Osteoblast (primary cell): ENCODE results near the gene PPP1R15A. TPM values are rescaled to one million over a fixed set of nuclear protein-coding genes. Genes with fewer than 3 reads are reported as not detected.
"Not testable (repeated sequence)": the region's sequence is repeated elsewhere in the genome, so short reads cannot be mapped to it uniquely, and the experiment has no call there.

Experiments used
- DNase-seq: peaks from one replicate; pipeline ENCODE4 v3.0.0; 2011; ENCODE audit warnings: low spot score, mixed read lengths; ENCODE audit not compliant: insufficient read length; ENCODE audit errors: missing footprints
- H2AFZ ChIP-seq: 2 replicates; pipeline ENCODE4 v1.6.0; 2011; ENCODE audit warnings: mild to moderate bottlenecking, low read length
- H3K27ac ChIP-seq: 2 replicates; pipeline ENCODE4 v1.5.1; 2011; ENCODE audit warnings: mild to moderate bottlenecking, low read depth, low read length, moderate library complexity
- H3K27me3 ChIP-seq: 2 replicates; pipeline ENCODE4 v1.6.0; 2012; ENCODE audit warnings: mild to moderate bottlenecking, control low read depth, inconsistent platforms, low read length, moderate library complexity; ENCODE audit not compliant: insufficient read depth
- H3K36me3 ChIP-seq: 2 replicates; pipeline ENCODE4 v1.5.1; 2011; ENCODE audit warnings: mild to moderate bottlenecking, low read length, control low read depth, moderate library complexity; ENCODE audit not compliant: insufficient read depth
- H3K4me1 ChIP-seq: 2 replicates; pipeline ENCODE4 v1.5.1; 2011; ENCODE audit warnings: mild to moderate bottlenecking, low read length, control low read depth, moderate library complexity; ENCODE audit not compliant: insufficient read depth
- H3K4me2 ChIP-seq: 2 replicates; pipeline ENCODE4 v1.6.0; 2011; ENCODE audit warnings: mild to moderate bottlenecking, low read length; ENCODE audit not compliant: insufficient read depth
- H3K4me3 ChIP-seq: fragments of 200-600 bp; sonication (generic); 3 replicates; pipeline ENCODE4 v1.5.1; 2012; ENCODE audit warnings: mild to moderate bottlenecking, low read length, inconsistent platforms; ENCODE audit not compliant: insufficient read depth
- H3K79me2 ChIP-seq: 2 replicates; pipeline ENCODE4 v1.6.0; 2012; ENCODE audit warnings: mild to moderate bottlenecking, low read length, control low read depth, inconsistent platforms; ENCODE audit not compliant: insufficient read depth
- H3K9me3 ChIP-seq: 2 replicates; pipeline ENCODE4 v1.5.1; 2011; ENCODE audit warnings: low read depth, low read length, control low read depth
- H4K20me1 ChIP-seq: 2 replicates; pipeline ENCODE4 v1.6.0; 2012; ENCODE audit warnings: mild to moderate bottlenecking, low read length, control low read depth; ENCODE audit not compliant: insufficient read depth
- CTCF ChIP-seq: IDR thresholded peaks from 2 replicates; pipeline ENCODE4 v1.5.1; 2011; ENCODE audit warnings: mild to moderate bottlenecking, low read depth, low read length, moderate library complexity; ENCODE audit errors: extremely low read depth
- total RNA-seq: library from RNA; depleted of rRNA; stranded (reverse); fragments of >200 nt; gene quantifications from 2 replicates; pipeline ENCODE4 v1.2.3, GENCODE V29; 2012

PPP1R15A gene
- total RNA-seq, 1 donor, result 84.0 TPM

GRCh38 chr19:48895226-48895625, 23.0 kb downstream of the PPP1R15A start:
- no peaks in the 10 kb centered on the region for H3K4me1 ChIP-seq
- no peak overlapping the region for H3K4me3 ChIP-seq
- DNase-seq, result no peak
- TF ChIP-seq CTCF, result no peak
- no peaks in the 10 kb centered on the region for H4K20me1 ChIP-seq
- H3K9me3 ChIP-seq, result no peaks in the 10 kb centered on the region
- H3K79me2 ChIP-seq, result peaks cover 1% of the 10 kb centered on the region
- H3K27ac ChIP-seq, result no peak overlapping the region
- no peaks in the 10 kb centered on the region for H3K27me3 ChIP-seq
- H3K36me3 ChIP-seq, result no peaks in the 10 kb centered on the region
- no peak overlapping the region for H2AFZ ChIP-seq
- H3K4me2 ChIP-seq, result no peak overlapping the region

- no peaks in the 10 kb centered on the region for H4K20me1 ChIP-seq
- H3K9me3 ChIP-seq, result no peaks in the 10 kb centered on the region
- H2AFZ ChIP-seq, result no peak overlapping the region
- peaks cover 12% of the 10 kb centered on the region for H3K79me2 ChIP-seq
- H3K4me3 ChIP-seq, result peak overlapping the region; percentile 45
- no peak overlapping the region for H3K27ac ChIP-seq
- TF ChIP-seq CTCF, result no peak
- peaks cover 6% of the 10 kb centered on the region for H3K4me1 ChIP-seq
- DNase-seq, result no peak
- H3K27me3 ChIP-seq, result no peaks in the 10 kb centered on the region
- H3K36me3 ChIP-seq, result no peaks in the 10 kb centered on the region
- peak overlapping the region; percentile 29 for H3K4me2 ChIP-seq
Observed at GRCh38 chr19:48896191-48896720, 24.0 kb downstream of the PPP1R15A start.

GRCh38 chr19:48897181-48897580, 25.0 kb downstream of the PPP1R15A start:
- DNase-seq, result no peak
- Histone ChIP-seq H3K4me3 (no peak overlapping the region), H3K4me2 (no peak overlapping the region), H3K4me1 (peaks cover 8% of the 10 kb centered on the region), H3K27me3 (no peaks in the 10 kb centered on the region), H4K20me1 (peaks cover 6% of the 10 kb centered on the region), H3K27ac (no peak overlapping the region), H3K36me3 (peaks cover 3% of the 10 kb centered on the region), H3K9me3 (no peaks in the 10 kb centered on the region), H3K79me2 (peaks cover 20% of the 10 kb centered on the region), H2AFZ (no peak overlapping the region)
- no peak for TF ChIP-seq CTCF

GRCh38 chr19:48899386-48899749, 27.1 kb downstream of the PPP1R15A start:
- not testable (repeated sequence) for H3K9me3 ChIP-seq, H3K27me3 ChIP-seq, H3K4me1 ChIP-seq, H3K36me3 ChIP-seq, H4K20me1 ChIP-seq, DNase-seq
- H3K27ac ChIP-seq, result peak overlapping the region; percentile 81
- peaks cover 34% of the 10 kb centered on the region for H3K79me2 ChIP-seq
- peak overlapping the region; percentile 93 for H3K4me3 ChIP-seq
- H2AFZ ChIP-seq, result peak overlapping the region; percentile 94
- H3K4me2 ChIP-seq, result peak overlapping the region; percentile 97
